K562 (cell line): Measurements from ENCODE around the gene MID1IP1. TPM values are rescaled to one million over a fixed set of nuclear protein-coding genes. Genes with fewer than 3 reads are reported as not detected.
A peak's percentile ranks its signal among the peaks of the same experiment; 100 is the strongest.

ENCODE experiments used
- BCL6 ChIP-seq: fragments of 250-450 bp; sonication (Bioruptor Pico); IDR thresholded peaks from 2 replicates; pipeline ENCODE4 v1.4.0; 2020
- CAMTA2 ChIP-seq: fragments of 250-450 bp; sonication (Bioruptor Pico); conservative IDR thresholded peaks from 2 replicates; pipeline ENCODE4 v1.5.1; 2022
- CTBP1 ChIP-seq: fragments of 450-650 bp; IDR thresholded peaks from 2 replicates; pipeline ENCODE4 v1.6.1; 2016; ENCODE audit warnings: borderline replicate concordance
- DACH1 ChIP-seq: fragments of 450-650 bp; IDR thresholded peaks from 2 replicates; pipeline ENCODE4 v1.6.1; 2018; ENCODE audit not compliant: partially characterized antibody
- FOXA3 ChIP-seq, 2 experiments: fragments of 450-650 bp in 1 of 2; sonication (generic) in 1 of 2; formaldehyde crosslinking; IDR thresholded peaks in 1 of 2; conservative IDR thresholded peaks in 1 of 2; 2 replicates each; pipeline versions ENCODE4 v1.4.0 to v1.8.0; 2020 to 2022; ENCODE audit warnings: mild to moderate bottlenecking in 2 of 2, missing genetic modification reagents in 1 of 2
- GABPA ChIP-seq: fragments of 200-800 bp; sonication (Bioruptor generic); conservative IDR thresholded peaks from 2 replicates; pipeline ENCODE4 v1.6.1; 2016; ENCODE audit warnings: low read depth, missing genetic modification characterization, missing compliant biosample characterization
- GTF2E2 ChIP-seq: fragments of 200-800 bp; sonication (Bioruptor generic); IDR thresholded peaks from 2 replicates; pipeline ENCODE4 v1.6.1; 2016; ENCODE audit warnings: missing genetic modification characterization, missing compliant biosample characterization
- HNRNPLL ChIP-seq: fragments of 200-400 bp; formaldehyde crosslinking; IDR thresholded peaks from 2 replicates; pipeline ENCODE4 v1.6.1; 2017; ENCODE audit warnings: low read length, low read depth, mild to moderate bottlenecking; ENCODE audit not compliant: poor library complexity, severe bottlenecking
- MECOM ChIP-seq: fragments of 250-450 bp; sonication (Bioruptor Pico); IDR thresholded peaks from 2 replicates; pipeline ENCODE4 v1.8.0; 2022; ENCODE audit warnings: inconsistent platforms
- NFIC ChIP-seq: fragments of 450-650 bp; IDR thresholded peaks from 2 replicates; pipeline ENCODE4 v1.6.1; 2017; ENCODE audit warnings: mild to moderate bottlenecking, inconsistent platforms
- NR1H2 ChIP-seq: sonication (generic); formaldehyde crosslinking; IDR thresholded peaks from 2 replicates; pipeline ENCODE4 v1.4.0; 2020; ENCODE audit warnings: mild to moderate bottlenecking, missing genetic modification reagents
- POLR2AphosphoS2 ChIP-seq: IDR thresholded peaks from 2 replicates; pipeline ENCODE4 v1.6.1; 2012; ENCODE audit warnings: low read length, improper control_type of control experiment
- POU5F1 ChIP-seq: fragments of 150-350 bp; IDR thresholded peaks from 2 replicates; pipeline ENCODE4 v1.6.1; 2014; ENCODE audit warnings: borderline replicate concordance, low read length, low read depth, mild to moderate bottlenecking; ENCODE audit not compliant: partially characterized antibody
- PPARD ChIP-seq: fragments of 250-450 bp; sonication (Bioruptor Pico); IDR thresholded peaks from 2 replicates; pipeline ENCODE4 v1.8.0; 2022; ENCODE audit warnings: inconsistent platforms, mild to moderate bottlenecking, moderate library complexity
- PRMT5 ChIP-seq: sonication (generic); formaldehyde crosslinking; IDR thresholded peaks from 2 replicates; pipeline ENCODE4 v1.5.0; 2020; ENCODE audit warnings: missing genetic modification reagents
- PRPF4 ChIP-seq: fragments of 200-400 bp; formaldehyde crosslinking; IDR thresholded peaks from one replicate; pipeline ENCODE4 v1.6.1; 2017; ENCODE audit warnings: low read length, low read depth, mild to moderate bottlenecking; ENCODE audit not compliant: insufficient read depth, poor library complexity, severe bottlenecking
- SMAD4 ChIP-seq: fragments of 250-450 bp; sonication (Bioruptor Pico); conservative IDR thresholded peaks from 2 replicates; pipeline ENCODE4 v1.8.0; 2021; ENCODE audit warnings: inconsistent platforms, mild to moderate bottlenecking, moderate library complexity
- ZFP30 ChIP-seq: fragments of 250-450 bp; sonication (Bioruptor Pico); IDR thresholded peaks from 2 replicates; pipeline ENCODE4 v1.8.0; 2022; ENCODE audit warnings: moderate library complexity, mild to moderate bottlenecking, inconsistent platforms, borderline replicate concordance
- ZNF124 ChIP-seq: sonication (generic); formaldehyde crosslinking; IDR thresholded peaks from 2 replicates; pipeline ENCODE4 v1.8.1; 2022; ENCODE audit warnings: missing genetic modification reagents
- ZNF232 ChIP-seq: sonication (generic); formaldehyde crosslinking; IDR thresholded peaks from 2 replicates; pipeline ENCODE4 v1.8.0; 2022; ENCODE audit warnings: mild to moderate bottlenecking, missing genetic modification reagents
- polyA plus RNA-seq, 8 experiments: library from polyadenylated mRNA; depleted of rRNA in 4 of 8; stranded (reverse) in 5 of 8; unstranded in 3 of 8; fragments of >200 nt; fragmentation: Nextera tagmentation in 2 of 8; fragmentation: Illumina TruSeq in 1 of 8; extraction: Ambion mirVana in 2 of 8; extraction: Trizol in 1 of 8; gene quantifications; 2 replicates each; pipeline versions ENCODE4 v1.2.1 to v1.2.3, GENCODE V29; 2011 to 2014; ENCODE audit warnings: inconsistent platforms in 1 of 8, missing spikeins in 1 of 8
- total RNA-seq, 7 experiments: library from RNA; depleted of rRNA in 6 of 7; stranded (reverse); fragments of >200 nt in 6 of 7; fragmentation: Illumina TruSeq in 2 of 7; extraction: Trizol in 2 of 7; gene quantifications; 2 replicates each; pipeline versions ENCODE4 v1.2.1 to v1.2.3, GENCODE V29; 2011 to 2021; ENCODE audit warnings: low replicate concordance in 1 of 7
- TF ChIP-seq, protein P1 (sequence below): fragments of 450-650 bp; IDR thresholded peaks from 2 replicates; pipeline ENCODE4 v1.6.1; 2017; ENCODE audit warnings: antibody characterized with exemption
- TF ChIP-seq, protein P2 (sequence below): fragments of 250-450 bp; sonication (Bioruptor Pico); IDR thresholded peaks from 2 replicates; pipeline ENCODE4 v1.5.1; 2021; ENCODE audit warnings: mild to moderate bottlenecking

Gene MID1IP1
- total and polyA plus RNA-seq, 9 of the 15 experiments (the other 6 are each of a cell fraction or from before 2014, with no cell fraction given), result 0.51 to 102 (median 27.5) TPM

DNA sequence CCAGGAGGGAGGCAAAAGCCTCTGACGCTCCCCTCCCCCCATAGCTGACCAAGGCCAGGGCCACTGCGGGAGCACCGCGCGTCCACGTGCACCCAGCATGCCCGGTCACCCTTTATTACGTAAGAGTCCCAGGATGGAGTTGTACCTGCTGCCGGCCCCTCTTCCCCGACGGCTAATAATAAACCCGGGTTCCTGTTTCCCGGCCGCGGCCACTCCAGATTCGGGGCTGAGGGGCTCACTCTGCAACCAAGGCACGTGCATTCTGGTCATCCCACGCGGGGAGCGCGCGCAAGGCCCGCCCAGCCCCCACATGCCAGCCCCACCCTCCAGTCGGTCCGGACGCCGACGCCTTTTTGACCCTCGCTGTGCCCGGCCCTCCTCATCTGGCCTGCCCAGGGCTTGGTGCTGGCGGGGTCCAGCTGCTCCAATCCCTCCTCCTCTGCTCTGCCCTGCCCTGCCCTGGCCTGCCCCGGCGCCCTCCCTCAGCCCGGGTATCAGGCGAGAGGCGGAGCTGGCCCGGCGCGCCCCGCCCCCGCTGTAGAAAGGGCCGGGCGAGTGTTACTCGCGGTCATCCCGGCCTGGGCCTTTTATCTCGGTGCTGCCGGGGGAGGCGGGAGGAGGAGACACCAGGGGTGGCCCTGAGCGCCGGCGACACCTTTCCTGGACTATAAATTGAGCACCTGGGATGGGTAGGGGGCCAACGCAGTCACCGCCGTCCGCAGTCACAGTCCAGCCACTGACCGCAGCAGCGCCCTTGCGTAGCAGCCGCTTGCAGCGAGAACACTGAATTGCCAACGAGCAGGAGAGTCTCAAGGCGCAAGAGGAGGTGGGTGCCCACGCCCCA is 2.6 kb downstream of the MID1IP1 start (continued):
- TF ChIP-seq FOXA3 (CRISPR knock-in tag; conservative IDR thresholded peaks at IDR 0.05 in 1 of 2, IDR thresholded peaks at IDR 0.05 in 1 of 2), result no peak
- no peak for TF ChIP-seq POU5F1
- TF ChIP-seq NR1H2 (CRISPR knock-in tag), result peak; percentile 99
- peak; percentile 48 for TF ChIP-seq PRPF4
- no peak for TF ChIP-seq PPARD (CRISPR knock-in tag)
- TF ChIP-seq ZNF232, result no peak
- peak; percentile 81 for TF ChIP-seq POLR2AphosphoS2
- 0 out of 2 replicates have a peak, but pooled peaks have one; percentile 25 for TF ChIP-seq CAMTA2 (CRISPR knock-in tag)
- TF ChIP-seq GABPA (tag), result peak; percentile 21; the same call in 1 of the 2 replicates
- TF ChIP-seq SMAD4 (CRISPR knock-in tag), result peak; percentile 82
- no peak for TF ChIP-seq PRMT5
- peak; percentile 65; the same call in 1 of the 2 replicates for TF ChIP-seq GTF2E2 (tag)
- no peak for TF ChIP-seq BCL6 (CRISPR knock-in tag)
- peak; percentile 88 for TF ChIP-seq HNRNPLL
- no peak for TF ChIP-seq ZNF124 (CRISPR knock-in tag)
- TF ChIP-seq DACH1, result peak; percentile 10
- peak; percentile 84; the same call in 1 of the 2 replicates for TF ChIP-seq CTBP1
- no peak for TF ChIP-seq ZFP30 (CRISPR knock-in tag)
- TF ChIP-seq NFIC, result peak; percentile 28
- TF ChIP-seq, protein P1, sequence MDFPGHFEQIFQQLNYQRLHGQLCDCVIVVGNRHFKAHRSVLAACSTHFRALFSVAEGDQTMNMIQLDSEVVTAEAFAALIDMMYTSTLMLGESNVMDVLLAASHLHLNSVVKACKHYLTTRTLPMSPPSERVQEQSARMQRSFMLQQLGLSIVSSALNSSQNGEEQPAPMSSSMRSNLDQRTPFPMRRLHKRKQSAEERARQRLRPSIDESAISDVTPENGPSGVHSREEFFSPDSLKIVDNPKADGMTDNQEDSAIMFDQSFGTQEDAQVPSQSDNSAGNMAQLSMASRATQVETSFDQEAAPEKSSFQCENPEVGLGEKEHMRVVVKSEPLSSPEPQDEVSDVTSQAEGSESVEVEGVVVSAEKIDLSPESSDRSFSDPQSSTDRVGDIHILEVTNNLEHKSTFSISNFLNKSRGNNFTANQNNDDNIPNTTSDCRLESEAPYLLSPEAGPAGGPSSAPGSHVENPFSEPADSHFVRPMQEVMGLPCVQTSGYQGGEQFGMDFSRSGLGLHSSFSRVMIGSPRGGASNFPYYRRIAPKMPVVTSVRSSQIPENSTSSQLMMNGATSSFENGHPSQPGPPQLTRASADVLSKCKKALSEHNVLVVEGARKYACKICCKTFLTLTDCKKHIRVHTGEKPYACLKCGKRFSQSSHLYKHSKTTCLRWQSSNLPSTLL, result no peak
- no peak; the same call in 1 of the 2 replicates for TF ChIP-seq MECOM (CRISPR knock-in tag)
- TF ChIP-seq, protein P2, sequence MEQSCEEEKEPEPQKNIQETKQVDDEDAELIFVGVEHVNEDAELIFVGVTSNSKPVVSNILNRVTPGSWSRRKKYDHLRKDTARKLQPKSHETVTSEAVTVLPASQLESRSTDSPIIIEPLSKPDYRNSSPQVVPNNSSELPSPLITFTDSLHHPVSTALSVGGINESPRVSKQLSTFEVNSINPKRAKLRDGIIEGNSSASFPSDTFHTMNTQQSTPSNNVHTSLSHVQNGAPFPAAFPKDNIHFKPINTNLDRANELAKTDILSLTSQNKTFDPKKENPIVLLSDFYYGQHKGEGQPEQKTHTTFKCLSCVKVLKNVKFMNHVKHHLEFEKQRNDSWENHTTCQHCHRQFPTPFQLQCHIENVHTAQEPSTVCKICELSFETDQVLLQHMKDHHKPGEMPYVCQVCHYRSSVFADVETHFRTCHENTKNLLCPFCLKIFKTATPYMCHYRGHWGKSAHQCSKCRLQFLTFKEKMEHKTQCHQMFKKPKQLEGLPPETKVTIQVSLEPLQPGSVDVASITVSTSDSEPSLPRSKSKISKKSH, result no peak
